ENCODE data around the gene PCID2.

GRCh38 chr13:113147206-113147605 is 61.3 kb downstream of the PCID2 start:
- TF ChIP-seq CTCF (IDR thresholded peaks at IDR 0.05) (no peak), POLR2AphosphoS5 (IDR thresholded peaks at IDR 0.05) (no peak)

All from stomach (tissue), 4 donors.